Left cardiac atrium (tissue), 4 donors: ENCODE results near the gene SRCAP. TPM values are rescaled to one million over a fixed set of nuclear protein-coding genes. Genes with fewer than 3 reads are reported as not detected.
A peak's percentile ranks its signal among the peaks of the same experiment; 100 is the strongest.

Source experiments
- ATAC-seq, 2 donors: fragments of 200-7000 bp; cut with Tn5 transposase; one replicate each; pipeline ENCODE4 v1.9.1; 2020; ENCODE audit warnings: mild to moderate bottlenecking in 2 of 2, moderate library complexity in 2 of 2
- DNase-seq: peaks from one replicate; pipeline ENCODE4 v3.0.0-alpha.2; 2020
- intact Hi-C, 2 donors: fragments of 100-400 bp; cut with DNase I; formaldehyde crosslinking; loops; one replicate each; pipeline versions ENCODE4 v1.14.1 to v1.15.1; 2022 to 2023
- total RNA-seq, 2 donors: library from RNA; stranded (reverse); fragmentation: NEBNext Ultra II Directional; extraction: Animal tissue kit (Norgen Biotek cat#: 25700); gene quantifications; one replicate each; pipeline ENCODE4 v1.2.1, GENCODE V29; 2021
- donor health status: DM: no; HTN: yes; CAD: no.
- donor health status: DM: no; HTN: yes; CAD: no; lungs with severe emphysema.
- donor health status: DM: yes; HTN: yes; CAD: no.
- donor health status: Dilated cardiomyopathy.

SRCAP gene
- total RNA-seq, 2 donors from 2014 or later, result 42.3 to 45.9 TPM

GRCh38 chr16:30764816-30765465 lies 66.0 kb downstream of the SRCAP start:
- no peak for DNase-seq
- intact Hi-C loops, result no loop called here
- no peak for ATAC-seq

GRCh38 chr16:30766206-30766932 lies 67.4 kb downstream of the SRCAP start:
- intact Hi-C loops, result no loop called here
- DNase-seq (no peak), ATAC-seq (no peak)

GRCh38 chr16:30766933-30767284 lies 67.9 kb downstream of the SRCAP start:
- ATAC-seq, result peak; percentile 4 to 10
- intact Hi-C loops, result no loop called here
- DNase-seq, result no peak

GRCh38 chr16:30767767-30768465 lies 68.9 kb downstream of the SRCAP start:
- DNase-seq, result no peak
- peak in 1 of 2 donors; percentile 19 for ATAC-seq
- intact Hi-C loops, result no loop called here

GRCh38 chr16:30768583-30769181 lies 69.7 kb downstream of the SRCAP start:
- ATAC-seq (no peak), DNase-seq (no peak)
- intact Hi-C loops, result no loop called here

- no peak for ATAC-seq
- no peak for DNase-seq
- intact Hi-C loops, result no loop called here
Observed at GRCh38 chr16:30769379-30770089, 70.6 kb downstream of the SRCAP start.

- ATAC-seq (no peak), DNase-seq (no peak)
- intact Hi-C loops, result no loop called here
Observed at GRCh38 chr16:30771726-30772125, 72.8 kb downstream of the SRCAP start.

- no peak for DNase-seq
- ATAC-seq, result no peak
- intact Hi-C loops, result no loop called here
Observed at GRCh38 chr16:30773826-30774225, 74.9 kb downstream of the SRCAP start.

GRCh38 chr16:30774367-30775130 lies 75.6 kb downstream of the SRCAP start:
- peak; percentile 15 to 23 for ATAC-seq
- no peak for DNase-seq
- intact Hi-C loops, result no loop called here

- ATAC-seq, result no peak
- no peak for DNase-seq
- intact Hi-C loops, result no loop called here
Observed at GRCh38 chr16:30775131-30775391, 76.1 kb downstream of the SRCAP start.

- peak; percentile 87 to 89 for ATAC-seq
- DNase-seq, result peak; percentile 86
- intact Hi-C loops, result no loop called here
Observed at GRCh38 chr16:30775392-30776188, 76.6 kb downstream of the SRCAP start.

GRCh38 chr16:30777591-30778297 lies 78.8 kb downstream of the SRCAP start:
- DNase-seq, result no peak
- intact Hi-C loops, result no loop called here
- ATAC-seq, result no peak

- intact Hi-C loops, result no loop called here
- ATAC-seq, result peak in 1 of 2 donors; percentile 24
- DNase-seq, result no peak
Observed at GRCh38 chr16:30778549-30779244, 79.7 kb downstream of the SRCAP start.

GRCh38 chr16:30779596-30779995 lies 80.6 kb downstream of the SRCAP start:
- no peak for DNase-seq
- intact Hi-C loops, result no loop called here
- ATAC-seq, result no peak

- intact Hi-C loops, result no loop called here
- ATAC-seq, result no peak
- no peak for DNase-seq
Observed at GRCh38 chr16:30780021-30780420, 81.0 kb downstream of the SRCAP start.

GRCh38 chr16:30780549-30780948 lies 81.6 kb downstream of the SRCAP start:
- DNase-seq (no peak), ATAC-seq (no peak)
- intact Hi-C loops, result no loop called here
